HG02938 (cell line): ENCODE measurements around the gene WSB1.

Experiments used
- ATAC-seq: cut with Tn5 transposase; IDR thresholded peaks from one replicate; pipeline ENCODE4 v1.9.1; 2021; ENCODE audit warnings: mild to moderate bottlenecking, moderate library complexity; ENCODE audit not compliant: unreplicated experiment

Gene WSB1

DNA sequence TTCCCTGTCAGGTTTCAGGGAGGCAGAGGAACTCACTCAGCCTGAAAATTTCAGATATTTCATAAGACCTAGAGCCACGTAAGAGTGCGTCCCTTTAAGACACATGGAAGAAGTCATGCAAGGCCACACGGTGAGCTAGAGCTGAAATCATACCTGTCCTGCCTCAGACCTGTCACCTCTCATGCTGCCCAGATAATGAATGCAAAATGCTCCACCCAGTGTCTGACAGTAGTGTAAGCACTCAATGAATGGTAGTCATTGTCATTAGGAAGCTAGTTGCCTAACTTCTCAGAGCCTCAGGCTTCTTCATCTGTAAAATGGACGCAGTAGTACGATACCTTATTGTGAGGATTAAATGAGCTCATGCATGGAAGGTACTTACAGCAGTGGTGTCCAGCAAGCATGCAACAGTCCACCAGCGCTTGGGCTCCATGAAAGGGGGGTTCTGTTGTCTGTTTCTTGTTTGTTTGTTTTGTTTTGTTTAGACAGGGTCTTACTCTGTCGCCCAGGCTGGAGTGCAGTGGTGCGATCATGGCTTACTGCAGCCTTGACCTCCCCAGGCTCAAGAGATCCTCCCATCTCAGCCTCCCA is 60.7 kb downstream of the WSB1 start:
- no peak for ATAC-seq

DNA sequence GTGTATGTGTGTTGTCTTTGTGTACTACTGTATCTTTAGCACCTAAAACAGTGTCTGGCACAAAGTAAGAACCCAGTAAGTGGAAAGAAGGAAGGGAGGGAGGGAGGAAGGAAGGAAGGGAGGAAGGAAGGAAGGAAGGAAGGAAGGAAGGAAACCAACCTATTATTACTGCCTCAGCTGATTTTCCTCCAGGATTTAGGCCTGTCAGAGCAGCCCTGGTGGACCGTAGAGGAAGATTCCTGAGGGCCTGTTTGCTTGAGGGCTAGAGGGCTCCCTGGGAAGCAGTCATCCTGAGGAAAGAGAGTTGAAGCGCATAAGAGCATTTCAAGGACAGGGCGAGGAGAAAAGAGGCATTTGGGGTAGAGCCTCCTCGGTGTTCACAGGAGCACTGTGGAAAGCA is 61.5 kb downstream of the WSB1 start:
- no peak for ATAC-seq

DNA sequence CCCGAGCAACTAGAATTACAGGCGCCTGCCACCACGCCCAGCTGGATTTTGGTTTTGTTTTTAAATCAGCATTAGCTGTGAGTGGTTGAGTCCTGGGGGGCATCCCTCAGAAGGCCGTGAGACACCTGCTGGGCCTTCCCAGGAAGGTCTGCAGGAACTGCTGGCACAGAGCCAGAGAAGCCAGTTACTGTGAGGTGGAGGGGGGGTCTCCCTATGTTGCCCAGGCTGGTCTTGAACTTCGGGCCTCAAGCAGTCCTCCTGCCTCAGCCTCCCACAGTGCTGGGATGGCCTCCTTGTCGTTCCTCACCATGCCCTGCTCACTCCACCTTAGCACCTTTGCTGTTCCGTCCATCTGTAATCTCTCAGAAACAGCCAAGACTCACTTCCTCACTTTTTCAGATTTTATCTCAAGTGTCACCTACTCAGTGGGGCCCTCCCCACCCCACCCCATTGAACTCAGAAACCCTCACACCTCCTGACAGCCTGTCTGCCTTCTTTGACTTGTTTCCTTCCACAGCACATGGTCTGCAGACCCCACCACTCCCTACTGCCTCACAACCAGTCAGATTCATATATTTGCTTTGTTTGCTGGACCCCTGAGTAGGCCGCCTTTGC is 62.3 kb downstream of the WSB1 start:
- no peak for ATAC-seq

DNA sequence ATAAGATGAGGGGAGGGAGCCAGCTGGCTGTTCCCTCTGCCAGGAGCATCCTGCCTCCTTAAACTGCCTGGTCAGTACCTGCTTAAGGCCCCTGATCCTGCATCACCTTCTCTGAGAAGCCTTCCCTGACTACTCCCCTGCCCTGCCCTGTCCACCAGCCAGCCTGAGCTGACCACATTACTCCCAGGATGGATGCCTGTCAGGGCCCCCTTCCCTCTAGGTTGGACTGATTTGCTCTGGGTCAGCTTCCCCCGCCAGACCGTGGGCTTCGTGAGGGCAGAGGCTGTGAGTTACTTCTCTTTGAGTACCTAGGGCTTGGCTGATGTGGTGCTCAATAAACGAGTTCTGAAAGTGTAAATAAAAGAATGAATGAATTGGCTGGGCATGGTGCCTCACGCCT is 63.3 kb downstream of the WSB1 start:
- no peak for ATAC-seq

DNA sequence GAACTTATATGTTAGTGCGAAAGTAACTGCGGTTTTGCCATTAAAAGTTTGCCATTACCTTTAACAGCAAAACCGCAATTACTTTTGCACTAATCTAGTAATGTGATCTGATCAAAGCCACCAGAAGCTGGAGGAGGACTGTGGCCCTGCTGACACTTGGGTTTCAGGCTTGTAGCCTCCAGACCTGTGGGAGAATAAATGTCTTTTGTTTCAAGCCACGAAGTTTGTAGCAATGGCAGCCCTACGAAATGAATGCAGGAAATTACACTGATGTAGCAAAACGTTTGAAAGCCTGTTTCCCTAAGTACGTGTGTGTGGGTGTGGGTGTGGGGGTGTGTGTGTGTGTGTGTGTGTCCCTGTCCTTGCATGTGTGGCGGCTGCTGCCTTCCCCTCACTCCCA is 66.6 kb downstream of the WSB1 start:
- no peak for ATAC-seq

DNA sequence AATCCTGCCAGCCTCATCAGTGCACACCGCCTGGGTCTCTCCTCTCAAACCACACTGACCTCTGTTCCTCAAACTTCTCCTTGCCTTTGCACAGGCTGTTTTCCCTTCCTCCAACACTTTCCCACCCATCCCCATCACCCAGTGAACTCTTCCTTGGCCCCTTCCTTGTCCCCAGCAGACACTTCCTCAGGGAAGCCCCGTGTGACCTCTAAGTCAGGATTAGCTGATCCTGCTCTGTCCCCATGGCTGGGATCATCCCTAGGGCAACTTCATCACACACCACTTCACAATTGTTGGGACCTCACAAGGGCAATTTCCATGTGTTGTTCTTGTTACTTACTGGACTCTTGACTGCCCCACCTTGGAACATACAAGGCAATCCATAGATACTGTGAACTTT is 67.8 kb downstream of the WSB1 start:
- no peak for ATAC-seq

DNA sequence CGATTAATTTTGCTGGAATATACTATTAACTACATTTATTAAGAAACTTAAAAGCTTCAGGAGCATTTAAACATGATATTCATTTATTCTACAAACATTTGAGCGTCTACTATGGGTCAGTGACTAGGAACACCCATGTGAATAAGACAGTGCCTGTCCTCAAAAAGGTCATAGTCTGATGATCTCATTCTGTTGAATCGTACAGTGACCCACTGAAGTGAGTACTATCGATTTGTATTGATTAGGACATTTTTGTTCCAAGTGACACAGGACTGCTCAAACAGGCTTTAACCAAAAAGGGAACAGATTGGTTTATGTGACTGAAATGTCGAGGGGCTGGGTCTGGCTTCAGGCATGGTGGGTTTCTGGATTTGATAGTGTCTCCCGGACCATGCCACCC is 68.6 kb downstream of the WSB1 start:
- ATAC-seq = no peak

DNA sequence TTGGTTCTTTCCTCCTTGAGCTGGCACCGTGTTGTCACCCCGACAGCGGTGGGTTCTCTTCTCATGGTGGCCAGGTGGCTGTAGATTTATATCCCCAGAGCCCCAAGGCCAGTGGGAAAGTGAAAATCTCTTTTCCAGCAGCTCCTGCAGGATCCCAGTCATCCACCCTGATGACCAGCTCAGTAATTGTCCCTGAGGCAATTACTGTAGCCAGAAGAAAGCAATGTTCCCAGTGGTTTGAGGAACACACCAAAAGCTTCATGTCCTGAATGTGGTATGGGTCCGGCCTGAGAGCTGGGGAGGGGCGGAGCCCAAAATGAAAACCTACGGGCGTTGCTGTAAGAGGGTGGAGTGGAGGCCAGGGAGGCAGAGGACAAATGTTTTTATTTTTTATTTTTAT is 69.0 kb downstream of the WSB1 start:
- ATAC-seq = no peak

DNA sequence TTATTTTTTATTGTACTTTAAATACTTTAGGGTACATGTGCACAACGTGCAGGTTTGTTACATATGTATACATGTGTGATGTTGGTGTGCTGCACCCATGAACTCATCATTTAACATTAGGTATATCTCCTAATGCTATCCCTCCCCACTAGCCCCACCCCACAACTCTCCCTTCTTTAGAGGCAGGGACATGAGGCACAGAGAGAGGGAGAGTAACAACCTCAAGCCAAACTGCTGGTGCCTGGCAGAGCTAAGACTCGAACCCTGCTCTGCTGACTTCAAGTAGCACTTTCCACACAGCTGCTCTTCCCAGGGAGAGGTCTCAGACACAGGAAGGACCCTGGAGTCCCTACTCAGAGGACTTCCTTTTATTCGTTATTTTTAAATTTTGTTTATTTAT is 69.4 kb downstream of the WSB1 start:
- ATAC-seq = no peak
